PC-3 (cell line): Measurements from ENCODE around the gene LCLAT1.

Experiments used
- CTCF ChIP-seq: fragments of 300-600 bp; sonication (generic); conservative IDR thresholded peaks from 2 replicates; pipeline ENCODE4 v1.5.1; 2017; ENCODE audit warnings: antibody characterized with exemption, low read depth, mild to moderate bottlenecking, low read length
- EZH2 ChIP-seq: fragments of 300-600 bp; sonication (generic); IDR thresholded peaks from one replicate; pipeline ENCODE4 v1.6.1; 2017; ENCODE audit warnings: antibody characterized with exemption, mild to moderate bottlenecking, low read length; ENCODE audit not compliant: unreplicated experiment
- EZH2phosphoT487 ChIP-seq: fragments of 300-600 bp; sonication (generic); IDR thresholded peaks from 2 replicates; pipeline ENCODE4 v1.6.1; 2018; ENCODE audit warnings: mild to moderate bottlenecking, antibody characterized with exemption, low read length, borderline replicate concordance

DNA sequence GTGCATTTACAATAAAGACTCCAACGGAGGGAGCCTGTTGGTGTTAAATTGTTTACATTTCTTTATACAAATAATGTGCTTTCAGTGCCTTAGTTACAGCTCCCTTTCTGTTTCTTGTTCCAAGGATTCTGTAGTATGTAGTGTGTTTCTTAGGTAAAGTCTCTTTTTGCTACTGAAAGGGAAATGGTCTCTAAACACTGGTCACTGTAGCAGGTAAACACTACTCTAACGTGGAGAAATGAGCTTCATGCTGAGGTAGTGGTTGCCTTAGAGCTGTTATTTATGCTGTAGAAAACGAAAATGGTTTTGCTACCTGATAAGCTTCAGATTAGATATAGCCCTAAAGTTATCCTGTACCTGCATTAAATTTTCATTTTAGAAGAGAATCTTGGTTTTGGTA, 196.6 kb downstream of the LCLAT1 start:
- TF ChIP-seq CTCF (no peak), EZH2phosphoT487 (no peak), EZH2 (no peak)
